H1 (cell line): Measurements from ENCODE around the gene IFIT5. TPM values are rescaled to one million over a fixed set of nuclear protein-coding genes. Genes with fewer than 3 reads are reported as not detected.

Experiments used
- CTCF ChIA-PET: fragments of 300-600 bp; sonication (Branson Sonifier 250); formaldehyde crosslinking; loops from one replicate; lab custom pipeline; 2021; ENCODE audit not compliant: partially characterized antibody; lab: Charles Lee
- POLR2A ChIA-PET: fragments of 300-600 bp; sonication (Branson Sonifier 250); formaldehyde crosslinking; loops from one replicate; lab custom pipeline; 2021; ENCODE audit warnings: inconsistent platforms; ENCODE audit not compliant: partially characterized antibody; lab: Charles Lee
- DNase-seq, 2 experiments: peaks; one replicate each; pipeline versions ENCODE4 v3.0.0 to v3.0.0-alpha.2; 2010 to 2022; ENCODE audit warnings: low spot score in 2 of 2, low read depth in 1 of 2, mixed read lengths in 1 of 2
- FAIRE-seq: peaks from 2 replicates; lab custom pipeline; 2011; peaks lifted over from hg19 to GRCh38; lab: Jason Lieb, UNC
- H2AFZ ChIP-seq: 2 replicates; pipeline ENCODE4 v1.8.1; 2012; ENCODE audit warnings: low read length, inconsistent platforms
- H2AK5ac ChIP-seq: 2 replicates; pipeline ENCODE4 v1.6.1; 2013; ENCODE audit warnings: low read depth, low read length
- H2BK120ac ChIP-seq: replicated peaks from 2 replicates; pipeline ENCODE3; 2013; ENCODE audit warnings: low read depth, low read length, inconsistent platforms
- H2BK12ac ChIP-seq: 2 replicates; pipeline ENCODE4 v1.6.1; 2013; ENCODE audit warnings: low read depth, low read length
- H2BK15ac ChIP-seq: 2 replicates; pipeline ENCODE4 v1.6.1; 2013; ENCODE audit warnings: low read length
- H2BK20ac ChIP-seq: 2 replicates; pipeline ENCODE4 v1.6.1; 2013; ENCODE audit warnings: low read length
- H2BK5ac ChIP-seq: 2 replicates; pipeline ENCODE4 v1.6.1; 2013; ENCODE audit warnings: low read depth, low read length
- H3K14ac ChIP-seq: 2 replicates; pipeline ENCODE4 v1.6.1; 2013; ENCODE audit warnings: inconsistent platforms; ENCODE audit not compliant: insufficient read length
- H3K18ac ChIP-seq: 2 replicates; pipeline ENCODE4 v1.6.1; 2013; ENCODE audit warnings: low read length; ENCODE audit errors: extremely low read depth
- H3K23ac ChIP-seq: 2 replicates; pipeline ENCODE4 v1.6.1; 2013; ENCODE audit warnings: inconsistent platforms; ENCODE audit not compliant: insufficient read length
- H3K23me2 ChIP-seq: 2 replicates; pipeline ENCODE4 v1.6.1; 2013; ENCODE audit warnings: low read depth, low read length
- H3K27ac ChIP-seq: 2 replicates; pipeline ENCODE4 v1.6.1; 2011; ENCODE audit warnings: low read depth, low read length, inconsistent platforms
- H3K27me3 ChIP-seq, 4 experiments: replicated peaks in 1 of 4; 1 replicate in 1 of 4; 2 replicates in 3 of 4; pipeline versions ENCODE4 v1.6.1 to v1.8.1; 2011 to 2013; ENCODE audit warnings: low read length in 3 of 4, mild to moderate bottlenecking in 3 of 4, inconsistent platforms in 2 of 4, mixed read lengths in 2 of 4, moderate library complexity in 1 of 4; ENCODE audit not compliant: control insufficient read depth in 3 of 4, insufficient read depth in 3 of 4; ENCODE audit errors: extremely low read depth in 1 of 4
- H3K36me3 ChIP-seq, 4 experiments: 2 replicates each; pipeline versions ENCODE4 v1.6.1 to v1.8.1; 2011 to 2013; ENCODE audit warnings: mild to moderate bottlenecking in 4 of 4, low read length in 3 of 4, moderate library complexity in 2 of 4, control low read depth in 1 of 4, inconsistent platforms in 1 of 4; ENCODE audit not compliant: insufficient read depth in 4 of 4, control insufficient read depth in 2 of 4
- H3K4ac ChIP-seq: replicated peaks from 2 replicates; pipeline ENCODE3; 2013; ENCODE audit warnings: low read length, low read depth, mixed read lengths, inconsistent platforms; ENCODE audit not compliant: insufficient read length
- H3K4me1 ChIP-seq, 4 experiments: replicated peaks in 1 of 4; 1 replicate in 1 of 4; 2 replicates in 3 of 4; pipeline versions ENCODE4 v1.6.1 to v1.8.1; 2011 to 2013; ENCODE audit warnings: low read length in 3 of 4, inconsistent platforms in 2 of 4, mixed read lengths in 1 of 4; ENCODE audit not compliant: insufficient read depth in 4 of 4, control insufficient read depth in 3 of 4
- H3K4me2 ChIP-seq, 2 experiments: 2 replicates each; pipeline versions ENCODE4 v1.6.1 to v1.8.1; 2011 to 2013; ENCODE audit warnings: low read depth in 2 of 2, low read length in 2 of 2, control low read depth in 1 of 2, inconsistent platforms in 1 of 2, mild to moderate bottlenecking in 1 of 2; ENCODE audit not compliant: insufficient read depth in 1 of 2
- H3K4me3 ChIP-seq, 4 experiments: fragments of 200-600, 300-600 bp in 1 of 4; sonication (generic), shearing (Covaris generic), sonication (Bioruptor Twin) in 1 of 4; 2 replicates each; pipeline versions ENCODE4 v1.5.1 to v1.8.1; 2011 to 2016; ENCODE audit warnings: low read length in 4 of 4, low read depth in 3 of 4, control low read depth in 2 of 4, inconsistent platforms in 2 of 4, mild to moderate bottlenecking in 2 of 4, mixed read lengths in 1 of 4, moderate library complexity in 1 of 4; ENCODE audit not compliant: insufficient read depth in 2 of 4; ENCODE audit errors: extremely low read depth in 1 of 4
- H3K56ac ChIP-seq: replicated peaks from 2 replicates; pipeline ENCODE3; 2013; ENCODE audit warnings: low read depth, mild to moderate bottlenecking, mixed read lengths, low read length, inconsistent platforms; ENCODE audit not compliant: insufficient read length
- H3K79me1 ChIP-seq: 2 replicates; pipeline ENCODE4 v1.6.1; 2013; ENCODE audit warnings: low read depth, low read length, control low read depth
- H3K79me2 ChIP-seq, 2 experiments: 2 replicates each; pipeline versions ENCODE4 v1.6.1 to v1.8.1; 2012 to 2013; ENCODE audit warnings: low read length in 2 of 2, mild to moderate bottlenecking in 2 of 2, inconsistent platforms in 1 of 2; ENCODE audit not compliant: insufficient read depth in 2 of 2, control insufficient read depth in 1 of 2
- H3K9ac ChIP-seq, 4 experiments: replicated peaks in 1 of 4; 1 replicate in 1 of 4; 2 replicates in 3 of 4; pipeline versions ENCODE4 v1.6.1 to v1.8.1; 2011 to 2013; ENCODE audit warnings: low read depth in 3 of 4, low read length in 3 of 4, control low read depth in 2 of 4, mild to moderate bottlenecking in 2 of 4, moderate library complexity in 2 of 4, inconsistent platforms in 1 of 4; ENCODE audit errors: extremely low read depth in 1 of 4
- H3K9me3 ChIP-seq, 2 experiments: 2 replicates each; pipeline versions ENCODE4 v1.6.1 to v1.8.1; 2012 to 2013; ENCODE audit warnings: mild to moderate bottlenecking in 2 of 2, moderate library complexity in 2 of 2, control low read depth in 1 of 2, inconsistent platforms in 1 of 2, low read depth in 1 of 2, low read length in 1 of 2, mixed read lengths in 1 of 2; ENCODE audit not compliant: insufficient read depth in 2 of 2
- H4K20me1 ChIP-seq, 2 experiments: replicated peaks in 1 of 2; 2 replicates each; pipeline versions ENCODE3 to v1.8.1; 2011 to 2013; ENCODE audit warnings: inconsistent platforms in 2 of 2, low read length in 2 of 2, mild to moderate bottlenecking in 1 of 2; ENCODE audit not compliant: insufficient read depth in 2 of 2, control insufficient read depth in 1 of 2
- H4K5ac ChIP-seq: 2 replicates; pipeline ENCODE4 v1.6.1; 2013; ENCODE audit warnings: low read length, low read depth, mixed read lengths, inconsistent platforms; ENCODE audit not compliant: insufficient read length
- H4K8ac ChIP-seq: 2 replicates; pipeline ENCODE4 v1.8.0; 2013; ENCODE audit warnings: mild to moderate bottlenecking, moderate library complexity, low read length, inconsistent platforms; ENCODE audit not compliant: insufficient read depth; ENCODE audit errors: extremely low read depth
- H4K91ac ChIP-seq: replicated peaks from 2 replicates; pipeline ENCODE3; 2013; ENCODE audit warnings: low read length, mixed read lengths, inconsistent platforms; ENCODE audit not compliant: insufficient read length
- JUN ChIP-seq: IDR thresholded peaks from 2 replicates; pipeline ENCODE4 v1.6.1; 2011; ENCODE audit warnings: low read depth, mild to moderate bottlenecking, improper control_type of control experiment, low read length
- KDM5A ChIP-seq: fragments of 200-600 bp; IDR thresholded peaks from 2 replicates; pipeline ENCODE4 v1.7.1; 2012; ENCODE audit warnings: mild to moderate bottlenecking, low read length, inconsistent platforms, mixed read lengths
- SP1 ChIP-seq: IDR thresholded peaks from 2 replicates; pipeline ENCODE4 v1.6.1; 2011; ENCODE audit warnings: low read depth, low read length
- SP4 ChIP-seq: IDR thresholded peaks from 2 replicates; pipeline ENCODE4 v1.6.1; 2012; ENCODE audit warnings: low read length, inconsistent platforms
- TCF12 ChIP-seq: IDR thresholded peaks from 2 replicates; pipeline ENCODE4 v1.6.1; 2011; ENCODE audit warnings: low read depth, mild to moderate bottlenecking, low read length
- TEAD4 ChIP-seq: IDR thresholded peaks from 2 replicates; pipeline ENCODE4 v1.6.1; 2012; ENCODE audit warnings: low read depth, low read length, inconsistent platforms, mixed read lengths
- WGBS, 2 experiments: shearing (Covaris generic) in 1 of 2; methylation state at CpG; one replicate each; pipeline versions ENCODE4 v1.1.6 to v1.1.7; 2013 to 2015; ENCODE audit warnings: low lambda C conversion rate in 2 of 2, mixed read lengths in 2 of 2, inconsistent platforms in 1 of 2, low coverage in 1 of 2, missing lambda C conversion rate in 1 of 2; ENCODE audit not compliant: insufficient replicate concordance in 2 of 2, insufficient coverage in 1 of 2, insufficient read length in 1 of 2; ENCODE audit errors: extremely low coverage in 1 of 2, missing lambda C conversion rate in 1 of 2; 5-methylcytosine and 5-hydroxymethylcytosine counted together
- polyA plus RNA-seq, 7 experiments: library from polyadenylated mRNA; depleted of rRNA in 3 of 7; stranded (reverse) in 5 of 7; unstranded in 2 of 7; fragments of >200 nt in 5 of 7; fragments of 200-250 nt in 2 of 7; gene quantifications; 1 replicate in 5 of 7; 2 replicates in 1 of 7; 4 replicates in 1 of 7; pipeline versions ENCODE4 v1.2.1 to v1.2.3, GENCODE V29; 2011 to 2013; ENCODE audit warnings: missing spikeins in 2 of 7, mixed read lengths in 2 of 7
- total RNA-seq: library from RNA; stranded (reverse); fragmentation: NEBNext Ultra II Directional; extraction: Animal tissue kit (Norgen Biotek cat#: 25700); gene quantifications from 2 replicates; pipeline ENCODE4 v1.2.1, GENCODE V29; 2021

The IFIT5 gene
- total and polyA plus RNA-seq, 2 of the 8 experiments (the other 6 are each of a cell fraction or from before 2014, with no cell fraction given), result 0.94 to 2.6 TPM

DNA sequence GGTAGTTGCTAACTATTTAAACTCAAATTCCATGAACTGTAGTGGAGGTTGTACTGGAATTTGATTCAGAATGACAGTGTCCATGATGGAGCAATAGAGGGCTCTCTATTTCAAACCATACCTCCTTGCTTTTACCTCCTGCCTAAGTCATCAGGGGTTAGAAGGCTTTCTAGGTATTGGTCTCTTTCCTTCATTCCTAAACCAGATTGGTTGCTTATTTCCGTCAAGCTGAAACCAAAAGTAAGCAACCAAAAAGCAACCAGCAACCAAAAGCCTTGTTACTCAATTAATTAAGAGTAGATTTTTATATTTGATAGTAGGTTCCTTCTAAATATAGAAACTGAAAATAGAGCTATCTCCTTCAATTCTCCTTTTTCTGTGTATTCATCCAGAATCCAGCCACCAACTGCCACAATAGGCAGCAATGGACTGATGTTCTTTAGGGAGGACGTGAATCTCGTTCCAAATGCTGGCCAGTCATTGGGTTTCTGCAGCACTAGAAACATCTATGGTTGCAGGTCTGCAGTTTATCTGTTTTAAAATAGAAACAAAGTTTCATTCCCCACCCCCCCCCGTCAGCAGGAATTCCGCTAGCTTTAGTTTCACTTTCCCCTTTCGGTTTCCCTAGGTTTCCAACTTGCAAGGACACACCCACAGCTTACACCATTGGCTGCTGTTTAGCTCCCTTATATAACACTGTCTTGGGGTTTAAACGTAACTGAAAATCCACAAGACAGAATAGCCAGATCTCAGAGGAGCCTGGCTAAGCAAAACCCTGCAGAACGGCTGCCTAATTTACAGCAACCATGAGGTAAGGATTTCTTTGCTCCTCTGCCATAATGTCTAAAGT, 22.2 kb upstream of the IFIT5 start, which contains the start of gene IFIT1:
TSS of gene IFIT1 (plus strand) at position 717 of the 850 bp plus-strand sequence. CDS start at position 807, 90 bp downstream.
- no peak for TF ChIP-seq SP4
- 0 out of 2 replicates have a peak, but pooled peaks have one; percentile 12 for TF ChIP-seq SP1
- TF ChIP-seq KDM5A, result no peak
- peak; percentile 39; the same call in 1 of the 2 replicates for TF ChIP-seq TEAD4
- no peak for TF ChIP-seq JUN
- no peak for TF ChIP-seq TCF12
- H3K4ac ChIP-seq, result no peak within 1 kb of the TSS
- H3K23me2 ChIP-seq, result no peaks in the 10 kb centered on the region; the same call in 1 of the 2 replicates
- no peak within 1 kb of the TSS for H2BK20ac ChIP-seq
- H3K4me1 ChIP-seq, result peaks cover 0 to 5% (median 3%) of the 10 kb centered on the region in 4 experiments; a peak in 2 of 7 replicates
- peak within 1 kb of the TSS; percentile 61; the same call in 1 of the 2 replicates for H2BK12ac ChIP-seq
- no peaks in the 10 kb centered on the region for H3K9me3 ChIP-seq
- H4K5ac ChIP-seq, result no peak within 1 kb of the TSS
- 42% methylated on average over 7 of the region's 8 CpGs; no CpG with 5 or more reads in 1 of the 2 experiments for WGBS, 2 experiments
- H3K9ac ChIP-seq, result peak within 1 kb of the TSS in 1 of 4 experiments; percentile 39; a peak in 1 of 7 replicates
- no peaks in the 10 kb centered on the region for H3K79me2 ChIP-seq
- H3K27me3 ChIP-seq, result no peaks in the 10 kb centered on the region
- no peak within 1 kb of the TSS for H2BK5ac ChIP-seq
- FAIRE-seq, result no peak
- H2AFZ ChIP-seq, result peak within 1 kb of the TSS; percentile 91
- H3K23ac ChIP-seq, result no peak within 1 kb of the TSS
- H2AK5ac ChIP-seq, result no peak within 1 kb of the TSS
- H3K18ac ChIP-seq, result peak within 1 kb of the TSS; percentile 55
- POLR2A ChIA-PET, result interaction anchor here (0.7 to 1.3 kb wide), 2 partner anchors 14 to 87 kb away, joined by 3 read pairs; partner anchors contain the start of gene IFIT1B
- CTCF ChIA-PET, result interaction anchor here (0.5 to 2.6 kb wide), 12 partner anchors 11 to 459 kb away, joined by 3 to 14 read pairs (median 3); partner anchors contain the start of gene IFIT5
- H3K27ac ChIP-seq, result no peak within 1 kb of the TSS
- peak within 1 kb of the TSS; percentile 64 to 86 for H3K4me2 ChIP-seq
- peak within 1 kb of the TSS; percentile 28 to 56 (median 40); a peak in 5 of 8 replicates for H3K4me3 ChIP-seq
- H3K14ac ChIP-seq, result no peak within 1 kb of the TSS
- no peaks in the 10 kb centered on the region for H3K36me3 ChIP-seq
- H2BK15ac ChIP-seq, result no peak within 1 kb of the TSS
- H3K79me1 ChIP-seq, result no peaks in the 10 kb centered on the region
- DNase-seq, result no peak
- H2BK120ac ChIP-seq, result no peak within 1 kb of the TSS
- H4K8ac ChIP-seq, result no peak within 1 kb of the TSS
- H3K56ac ChIP-seq, result no peak within 1 kb of the TSS
- H4K91ac ChIP-seq, result no peak within 1 kb of the TSS
- no peaks in the 10 kb centered on the region for H4K20me1 ChIP-seq
